ENCODE measurements around the gene HK2.

Gene HK2

GRCh38 chr2:74935975-74936391 lies 102.1 kb downstream of the HK2 start:
- TF ChIP-seq CTCF (IDR thresholded peaks at IDR 0.05; ENCODE audit: insufficient read depth, low read depth, low read length, missing control alignments) = no peak
- H3K4me3 ChIP-seq (ENCODE audit: low read length) = no peak overlapping the region
- DNase-seq (ENCODE audit: low read depth) = peak; percentile 91

- no peak for DNase-seq (ENCODE audit: low read depth)
- H3K4me3 ChIP-seq (ENCODE audit: low read length) = no peak overlapping the region
- no peak for TF ChIP-seq CTCF (IDR thresholded peaks at IDR 0.05; ENCODE audit: insufficient read depth, low read depth, low read length, missing control alignments)
These were observed 103.4 kb downstream of the HK2 start for GRCh38 chr2:74937221-74937880.

- TF ChIP-seq CTCF (IDR thresholded peaks at IDR 0.05; ENCODE audit: insufficient read depth, low read depth, low read length, missing control alignments) = no peak
- no peak for DNase-seq (ENCODE audit: low read depth)
- H3K4me3 ChIP-seq (ENCODE audit: low read length) = no peak overlapping the region
These were observed 104.3 kb downstream of the HK2 start for GRCh38 chr2:74938264-74938663.

GRCh38 chr2:74939919-74940812 lies 106.2 kb downstream of the HK2 start:
- no peak overlapping the region for H3K4me3 ChIP-seq (ENCODE audit: low read length)
- TF ChIP-seq CTCF (IDR thresholded peaks at IDR 0.05; ENCODE audit: insufficient read depth, low read depth, low read length, missing control alignments) = no peak
- no peak for DNase-seq (ENCODE audit: low read depth)

GRCh38 chr2:74941284-74941683 lies 107.4 kb downstream of the HK2 start:
- TF ChIP-seq CTCF (IDR thresholded peaks at IDR 0.05; ENCODE audit: insufficient read depth, low read depth, low read length, missing control alignments) = no peak
- no peak for DNase-seq (ENCODE audit: low read depth)
- H3K4me3 ChIP-seq (ENCODE audit: low read length) = no peak overlapping the region

- H3K4me3 ChIP-seq (ENCODE audit: low read length) = no peak overlapping the region
- no peak for DNase-seq (ENCODE audit: low read depth)
- TF ChIP-seq CTCF (IDR thresholded peaks at IDR 0.05; ENCODE audit: insufficient read depth, low read depth, low read length, missing control alignments) = no peak
These were observed 108.3 kb downstream of the HK2 start for GRCh38 chr2:74942263-74942662.

All from epithelial cell of esophagus (primary cell).